Adrenal gland (tissue), 12 donors: Measurements from ENCODE around the gene FUCA2. TPM values are rescaled to one million over a fixed set of nuclear protein-coding genes. Genes with fewer than 3 reads are reported as not detected.

ENCODE experiments used
- DNase-seq, 7 donors: peaks; one replicate each; pipeline ENCODE4 v3.0.0-alpha.2; 2019 to 2020
- H3K27ac ChIP-seq, 5 donors: fragments of 200-600 bp; sonication (generic) in 4 of 5; 1 replicate in 3 of 5; 2 replicates in 2 of 5; pipeline versions ENCODE4 v1.5.1 to v1.8.0; 2016 to 2020; ENCODE audit warnings: mild to moderate bottlenecking in 1 of 5
- H3K27me3 ChIP-seq: fragments of 200-600 bp; 2 replicates; pipeline ENCODE4 v1.8.0; 2021
- H3K36me3 ChIP-seq, 2 donors: fragments of 200-600 bp; replicated peaks in 1 of 2; 1 replicate in 1 of 2; 2 replicates in 1 of 2; pipeline versions ENCODE4 v1.5.1 to v1.8.0; 2018 to 2022
- H3K4me1 ChIP-seq, 2 donors: fragments of 200-600 bp; replicated peaks in 1 of 2; 1 replicate in 1 of 2; 2 replicates in 1 of 2; pipeline versions ENCODE4 v1.5.1 to v1.8.0; 2018 to 2021
- H3K4me3 ChIP-seq, 4 donors: fragments of 200-600 bp; sonication (generic) in 3 of 4; one replicate each; pipeline ENCODE4 v1.5.1; 2016 to 2018
- H3K9me3 ChIP-seq, 3 donors: fragments of 200-600 bp; sonication (generic) in 1 of 3; replicated peaks in 1 of 3; 1 replicate in 2 of 3; 2 replicates in 1 of 3; pipeline versions ENCODE4 v1.5.1 to v1.8.0; 2016 to 2021
- CTCF ChIP-seq, 6 experiments: fragments of 450-650 bp in 4 of 6; fragments of 200-600 bp in 2 of 6; sonication (generic) in 1 of 6; IDR thresholded peaks; 1 replicate in 5 of 6; 2 replicates in 1 of 6; pipeline versions ENCODE4 v1.5.1 to v1.8.0; 2016 to 2021; ENCODE audit warnings: antibody characterized with exemption in 6 of 6, mild to moderate bottlenecking in 2 of 6, moderate library complexity in 1 of 6
- POLR2A ChIP-seq, 2 donors: fragments of 450-650 bp; IDR thresholded peaks; one replicate each; pipeline ENCODE4 v1.6.1; 2017; ENCODE audit warnings: antibody characterized with exemption in 2 of 2, mild to moderate bottlenecking in 2 of 2, moderate library complexity in 1 of 2
- WGBS, 4 donors: extraction: QIAGEN DNeasy Blood & Tissue Kit in 2 of 4; methylation state at CpG; one replicate each; pipeline versions ENCODE4 v1.1.5 to v1.1.7; 2013 to 2017; 5-methylcytosine and 5-hydroxymethylcytosine counted together
- intact Hi-C, 2 donors: fragments of 100-400 bp; cut with DNase I; formaldehyde crosslinking; loops; one replicate each; pipeline versions ENCODE4 v1.14.1 to v1.15.0; 2022 to 2023
- polyA plus RNA-seq, 3 donors: library from polyadenylated mRNA; stranded (reverse); fragments of 200-250 nt in 2 of 3; fragments of 350-450 nt in 1 of 3; fragmentation: Illumina TruSeq in 1 of 3; extraction: RNeasy Lipid Tissue Mini Kit (QIAGEN cat#74804) in 1 of 3; gene quantifications; one replicate each; pipeline ENCODE4 v1.2.3, GENCODE V29; 2013 to 2014
- total RNA-seq, 9 donors: library from RNA; depleted of rRNA in 4 of 9; stranded (reverse); fragments of >200 nt in 4 of 9; fragments of 120-200 nt in 1 of 9; fragmentation: NEBNext Ultra II Directional in 1 of 9; extraction: Animal tissue kit (Norgen Biotek cat#: 25700) in 1 of 9; gene quantifications; one replicate each; pipeline versions ENCODE4 v1.1.0 to v1.2.4, GENCODE V29; 2013 to 2023
- donor health status: healthy with polysubstance abuse.
- donor health status: Bipolar disorder and iron deficiency.
- donor health status: DM: yes; HTN: yes; CAD: no.
- donor health status: DM: no; HTN: no; CAD: no.
- donor health status: DM: no; HTN: no; CAD: no.
- donor health status: DM: yes; HTN: yes; CAD: no.

The FUCA2 gene
- total and polyA plus RNA-seq, 12 donors, result 28.8 to 120 (median 70.7) TPM

GRCh38 chr6:143529095-143529494, 17.6 kb upstream of the FUCA2 start:
- no peak overlapping the region for H3K27ac ChIP-seq
- no peak for DNase-seq
- TF ChIP-seq CTCF (IDR thresholded peaks at IDR 0.05) (no peak), POLR2A (IDR thresholded peaks at IDR 0.05) (no peak)
- H3K27me3 ChIP-seq, result no peaks in the 10 kb centered on the region
- no peaks in the 10 kb centered on the region for H3K9me3 ChIP-seq
- 55 to 64% (median 62%) methylated on average over 2 of the region's 2 CpGs for WGBS, 4 donors
- no peaks in the 10 kb centered on the region for H3K4me1 ChIP-seq
- no peak overlapping the region for H3K4me3 ChIP-seq
- intact Hi-C loops, result no loop called here
- no peaks in the 10 kb centered on the region for H3K36me3 ChIP-seq

- 71 to 74% (median 73%) methylated on average over 7 of the region's 7 CpGs for WGBS, 4 donors
- DNase-seq, result no peak
- H3K27ac ChIP-seq, result no peak overlapping the region
Measured at GRCh38 chr6:143528164-143528811, 16.8 kb upstream of the FUCA2 start.

GRCh38 chr6:143527677-143528076, 16.2 kb upstream of the FUCA2 start:
- intact Hi-C loops, result no loop called here
- Histone ChIP-seq H3K9me3 (no peaks in the 10 kb centered on the region), H3K4me3 (no peak overlapping the region), H3K27me3 (no peaks in the 10 kb centered on the region), H3K36me3 (no peaks in the 10 kb centered on the region), H3K4me1 (no peaks in the 10 kb centered on the region), H3K27ac (no peak overlapping the region)
- no peak for TF ChIP-seq CTCF (IDR thresholded peaks at IDR 0.05)
- TF ChIP-seq POLR2A (IDR thresholded peaks at IDR 0.05), result no peak
- DNase-seq, result no peak
- 85 to 100% (median 91%) methylated on average over 1 of the region's 1 CpG for WGBS, 4 donors

More at GRCh38 chr6:143528164-143528811, 16.8 kb upstream of the FUCA2 start:
- H3K27me3 ChIP-seq, result no peaks in the 10 kb centered on the region
- TF ChIP-seq POLR2A (IDR thresholded peaks at IDR 0.05) (no peak), CTCF (IDR thresholded peaks at IDR 0.05) (no peak)
- no peaks in the 10 kb centered on the region for H3K9me3 ChIP-seq
- intact Hi-C loops, result no loop called here
- H3K4me3 ChIP-seq, result no peak overlapping the region
- H3K4me1 ChIP-seq, result no peaks in the 10 kb centered on the region
- no peaks in the 10 kb centered on the region for H3K36me3 ChIP-seq

GRCh38 chr6:143525356-143525755, 13.8 kb upstream of the FUCA2 start:
- Histone ChIP-seq H3K36me3 (no peaks in the 10 kb centered on the region), H3K27me3 (no peaks in the 10 kb centered on the region), H3K4me1 (peaks cover 0 to 4% of the 10 kb centered on the region in 2 donors), H3K4me3 (no peak overlapping the region), H3K27ac (no peak overlapping the region), H3K9me3 (no peaks in the 10 kb centered on the region)
- DNase-seq, result no peak
- WGBS, 4 donors, result 76 to 86% (median 84%) methylated on average over 1 of the region's 1 CpG
- TF ChIP-seq CTCF (IDR thresholded peaks at IDR 0.05) (no peak), POLR2A (IDR thresholded peaks at IDR 0.05) (no peak)
- intact Hi-C loops, result no loop called here
